Measurements from ENCODE around the gene EFNA1. TPM values are rescaled to one million over a fixed set of nuclear protein-coding genes. Genes with fewer than 3 reads are reported as not detected.
"Not testable (repeated sequence)": the region's sequence is repeated elsewhere in the genome, so short reads cannot be mapped to it uniquely, and the experiment has no call there.

Gene EFNA1
- total and polyA plus RNA-seq, 2 of the 8 experiments (the other 6 are each of a cell fraction or from before 2014, with no cell fraction given) = 4.9 to 14.6 TPM

GRCh38 chr1:155118090-155118489 lies 9.6 kb upstream of the EFNA1 start:
- H2BK20ac ChIP-seq (ENCODE audit: low read length); H4K5ac ChIP-seq (ENCODE audit: insufficient read length, low read depth, low read length); H3K27me3 ChIP-seq (replicated peaks in 1 of 4; ENCODE audit: control insufficient read depth in 3 of 4, extremely low read depth in 1 of 4, insufficient read depth in 3 of 4, low read length in 3 of 4); H2BK15ac ChIP-seq (ENCODE audit: low read length); H3K14ac ChIP-seq (ENCODE audit: insufficient read length); H3K4me3 ChIP-seq (ENCODE audit: extremely low read depth in 1 of 4, insufficient read depth in 2 of 4, low read depth in 3 of 4, low read length in 4 of 4); H3K4ac ChIP-seq (replicated peaks; ENCODE audit: insufficient read length, low read depth, low read length); H2BK5ac ChIP-seq (ENCODE audit: low read depth, low read length); H3K9ac ChIP-seq (replicated peaks in 1 of 4; ENCODE audit: extremely low read depth in 1 of 4, low read depth in 3 of 4, low read length in 3 of 4); H3K27ac ChIP-seq (ENCODE audit: low read depth, low read length); H2BK120ac ChIP-seq (replicated peaks; ENCODE audit: low read depth, low read length); H3K9me3 ChIP-seq (ENCODE audit: insufficient read depth in 2 of 2, low read depth in 1 of 2, low read length in 1 of 2); H4K20me1 ChIP-seq (replicated peaks in 1 of 2; ENCODE audit: control insufficient read depth in 1 of 2, insufficient read depth in 2 of 2, low read length in 2 of 2); H3K4me2 ChIP-seq (ENCODE audit: insufficient read depth in 1 of 2, low read depth in 2 of 2, low read length in 2 of 2); H2AK5ac ChIP-seq (ENCODE audit: low read depth, low read length); H3K79me1 ChIP-seq (ENCODE audit: low read depth, low read length); H3K4me1 ChIP-seq (replicated peaks in 1 of 4; ENCODE audit: control insufficient read depth in 3 of 4, insufficient read depth in 4 of 4, low read length in 3 of 4); DNase-seq (ENCODE audit: low read depth in 1 of 2, low spot score in 2 of 2); H3K18ac ChIP-seq (ENCODE audit: extremely low read depth, low read length); FAIRE-seq; H3K23ac ChIP-seq (ENCODE audit: insufficient read length); H2AFZ ChIP-seq (ENCODE audit: low read length); H4K8ac ChIP-seq (ENCODE audit: extremely low read depth, insufficient read depth, low read length); H4K91ac ChIP-seq (replicated peaks; ENCODE audit: insufficient read length, low read length); H3K56ac ChIP-seq (replicated peaks; ENCODE audit: insufficient read length, low read depth, low read length); H3K23me2 ChIP-seq (ENCODE audit: low read depth, low read length); H3K79me2 ChIP-seq (ENCODE audit: control insufficient read depth in 1 of 2, insufficient read depth in 2 of 2, low read length in 2 of 2); H3K36me3 ChIP-seq (ENCODE audit: control insufficient read depth in 2 of 4, insufficient read depth in 4 of 4, low read length in 3 of 4); H2BK12ac ChIP-seq (ENCODE audit: low read depth, low read length): not testable (repeated sequence)
- POLR2A ChIA-PET (ENCODE audit: partially characterized antibody) = interaction anchor here (0.7 to 1.3 kb wide), 2 partner anchors 16 to 67 kb away, joined by 3 to 4 read pairs; no protein-coding TSS in a partner anchor
- CTCF ChIA-PET (ENCODE audit: partially characterized antibody) = interaction anchor here (0.9 to 3.9 kb wide), 7 partner anchors 12 to 373 kb away, joined by 3 to 26 read pairs (median 3); partner anchors contain the start of gene EFNA4
- 88% methylated on average over 7 of the region's 7 CpGs; no CpG with 5 or more reads in 1 of the 2 experiments for WGBS, 2 experiments (ENCODE audit: extremely low coverage in 1 of 2, insufficient coverage in 1 of 2, insufficient read length in 1 of 2, insufficient replicate concordance in 2 of 2, low coverage in 1 of 2, low lambda C conversion rate in 2 of 2, missing lambda C conversion rate in 1 of 2)

Measured in H1 (cell line).